SK-N-SH treated with all-trans-retinoic acid at 6 μM for 48 hours (cell line): ENCODE measurements around the gene ERP29.

Experiments used
- ATAC-seq: fragments of 200-7000 bp; cut with Tn5 transposase; 3 replicates; pipeline ENCODE4 v1.9.1; 2020; ENCODE audit warnings: mild to moderate bottlenecking, moderate library complexity
- ARNTL ChIP-seq: fragments of 450-650 bp; formaldehyde crosslinking; IDR thresholded peaks from 2 replicates; pipeline ENCODE4 v1.5.0; 2020; ENCODE audit warnings: low read depth, mild to moderate bottlenecking, moderate library complexity, borderline replicate concordance
- CSDC2 ChIP-seq: fragments of 250-450 bp; sonication (Bioruptor Pico); IDR thresholded peaks from 2 replicates; pipeline ENCODE4 v1.5.0; 2020; ENCODE audit warnings: mild to moderate bottlenecking, moderate library complexity
- CSRNP3 ChIP-seq: fragments of 250-450 bp; sonication (Bioruptor Pico); IDR thresholded peaks from 2 replicates; pipeline ENCODE4 v1.5.1; 2021; ENCODE audit warnings: mild to moderate bottlenecking, moderate library complexity
- ESRRG ChIP-seq: fragments of 250-450 bp; sonication (Bioruptor Pico); IDR thresholded peaks from 2 replicates; pipeline ENCODE4 v1.6.1; 2021; ENCODE audit warnings: mild to moderate bottlenecking
- GLIS3 ChIP-seq: fragments of 250-450 bp; sonication (Bioruptor Pico); IDR thresholded peaks from 2 replicates; pipeline ENCODE4 v1.5.0; 2020; ENCODE audit warnings: mild to moderate bottlenecking, moderate library complexity
- ISL1 ChIP-seq: fragments of 250-450 bp; sonication (Bioruptor Pico); IDR thresholded peaks from 2 replicates; pipeline ENCODE4 v2.1.2; 2022; ENCODE audit warnings: mild to moderate bottlenecking, moderate library complexity
- OSR1 ChIP-seq: fragments of 250-450 bp; sonication (Bioruptor Pico); IDR thresholded peaks from 2 replicates; pipeline ENCODE4 v1.8.0; 2022; ENCODE audit warnings: moderate library complexity, mild to moderate bottlenecking, inconsistent platforms
- PPARA ChIP-seq: fragments of 250-450 bp; sonication (Bioruptor Pico); IDR thresholded peaks from 2 replicates; pipeline ENCODE4 v1.5.0; 2020; ENCODE audit warnings: mild to moderate bottlenecking, borderline replicate concordance
- RARB ChIP-seq: fragments of 250-450 bp; sonication (Bioruptor Pico); IDR thresholded peaks from 2 replicates; pipeline ENCODE4 v1.8.0; 2021; ENCODE audit warnings: mild to moderate bottlenecking, moderate library complexity
- SNAI2 ChIP-seq: fragments of 250-450 bp; sonication (Bioruptor Pico); IDR thresholded peaks from 2 replicates; pipeline ENCODE4 v1.5.0; 2020; ENCODE audit warnings: mild to moderate bottlenecking, moderate library complexity
- TCF4 ChIP-seq: fragments of 250-450 bp; sonication (Bioruptor Pico); IDR thresholded peaks from 2 replicates; pipeline ENCODE4 v1.8.0; 2021; ENCODE audit warnings: mild to moderate bottlenecking, moderate library complexity, borderline replicate concordance
- TOX ChIP-seq: fragments of 250-450 bp; sonication (Bioruptor Pico); IDR thresholded peaks from 2 replicates; pipeline ENCODE4 v1.8.0; 2021; ENCODE audit warnings: mild to moderate bottlenecking, moderate library complexity, borderline replicate concordance
- TSHZ2 ChIP-seq: fragments of 250-450 bp; sonication (Bioruptor Pico); IDR thresholded peaks from 2 replicates; pipeline ENCODE4 v1.5.0; 2020; ENCODE audit warnings: mild to moderate bottlenecking, moderate library complexity
- ZC3H10 ChIP-seq: fragments of 250-450 bp; sonication (Bioruptor Pico); IDR thresholded peaks from 2 replicates; pipeline ENCODE4 v1.5.1; 2021; ENCODE audit warnings: mild to moderate bottlenecking, moderate library complexity
- ZFP3 ChIP-seq: fragments of 250-450 bp; sonication (Bioruptor Pico); IDR thresholded peaks from 2 replicates; pipeline ENCODE4 v1.5.0; 2020; ENCODE audit warnings: mild to moderate bottlenecking, moderate library complexity
- ZFP30 ChIP-seq: fragments of 450-650 bp; formaldehyde crosslinking; IDR thresholded peaks from 2 replicates; pipeline ENCODE4 v1.5.0; 2022; ENCODE audit warnings: mild to moderate bottlenecking, moderate library complexity
- ZNF565 ChIP-seq: fragments of 450-650 bp; formaldehyde crosslinking; conservative IDR thresholded peaks from 2 replicates; pipeline ENCODE4 v1.5.0; 2020; ENCODE audit warnings: low read depth, mild to moderate bottlenecking, moderate library complexity
- ZNF70 ChIP-seq: fragments of 450-650 bp; formaldehyde crosslinking; IDR thresholded peaks from 2 replicates; pipeline ENCODE4 v1.5.0; 2020; ENCODE audit warnings: mild to moderate bottlenecking, moderate library complexity
- ZNF8 ChIP-seq: fragments of 450-650 bp; formaldehyde crosslinking; IDR thresholded peaks from 2 replicates; pipeline ENCODE4 v1.5.0; 2020; ENCODE audit warnings: mild to moderate bottlenecking, moderate library complexity
- TF ChIP-seq, protein P1 (sequence below): fragments of 250-450 bp; sonication (Bioruptor Pico); IDR thresholded peaks from 2 replicates; pipeline ENCODE4 v1.8.0; 2020; ENCODE audit warnings: mild to moderate bottlenecking, moderate library complexity, borderline replicate concordance
- TF ChIP-seq, protein P2 (sequence below): fragments of 250-450 bp; sonication (Bioruptor Pico); IDR thresholded peaks from 2 replicates; pipeline ENCODE4 v1.8.0; 2021; ENCODE audit warnings: low read depth, mild to moderate bottlenecking, moderate library complexity, borderline replicate concordance

The ERP29 gene

GRCh38 chr12:111991535-111991934 lies 21.7 kb upstream of the ERP29 start (continued):
- no peak for TF ChIP-seq ARNTL (CRISPR knock-in tag)

DNA sequence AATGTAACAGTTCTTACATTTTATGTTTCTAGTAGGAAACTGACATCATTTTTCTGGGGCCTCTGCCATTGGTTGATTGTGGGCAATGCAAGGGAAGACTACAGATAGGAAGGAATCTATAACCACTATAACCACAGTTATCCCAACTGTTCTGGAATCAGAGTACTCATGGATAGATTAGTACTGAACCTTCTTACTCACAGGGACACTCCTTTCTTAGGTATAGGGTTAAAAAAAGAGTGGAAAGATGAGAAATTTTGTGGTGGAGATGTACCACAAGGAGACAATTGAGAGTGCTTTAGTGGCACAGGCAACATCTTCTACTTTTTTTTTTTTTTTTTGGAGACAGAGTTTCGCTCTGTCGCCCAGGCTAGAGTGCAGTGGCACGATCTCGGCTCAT lies 21.3 kb upstream of the ERP29 start:
- ATAC-seq: no peak; the same call in 2 of the 3 replicates
- no peak for TF ChIP-seq PPARA (CRISPR knock-in tag)
- no peak for TF ChIP-seq TSHZ2 (CRISPR knock-in tag)
- no peak for TF ChIP-seq ZFP3 (CRISPR knock-in tag)
- TF ChIP-seq OSR1: no peak
- no peak for TF ChIP-seq ZNF8
- no peak for TF ChIP-seq ZFP30 (CRISPR knock-in tag)
- TF ChIP-seq ZNF70 (CRISPR knock-in tag): no peak
- TF ChIP-seq, protein P1, sequence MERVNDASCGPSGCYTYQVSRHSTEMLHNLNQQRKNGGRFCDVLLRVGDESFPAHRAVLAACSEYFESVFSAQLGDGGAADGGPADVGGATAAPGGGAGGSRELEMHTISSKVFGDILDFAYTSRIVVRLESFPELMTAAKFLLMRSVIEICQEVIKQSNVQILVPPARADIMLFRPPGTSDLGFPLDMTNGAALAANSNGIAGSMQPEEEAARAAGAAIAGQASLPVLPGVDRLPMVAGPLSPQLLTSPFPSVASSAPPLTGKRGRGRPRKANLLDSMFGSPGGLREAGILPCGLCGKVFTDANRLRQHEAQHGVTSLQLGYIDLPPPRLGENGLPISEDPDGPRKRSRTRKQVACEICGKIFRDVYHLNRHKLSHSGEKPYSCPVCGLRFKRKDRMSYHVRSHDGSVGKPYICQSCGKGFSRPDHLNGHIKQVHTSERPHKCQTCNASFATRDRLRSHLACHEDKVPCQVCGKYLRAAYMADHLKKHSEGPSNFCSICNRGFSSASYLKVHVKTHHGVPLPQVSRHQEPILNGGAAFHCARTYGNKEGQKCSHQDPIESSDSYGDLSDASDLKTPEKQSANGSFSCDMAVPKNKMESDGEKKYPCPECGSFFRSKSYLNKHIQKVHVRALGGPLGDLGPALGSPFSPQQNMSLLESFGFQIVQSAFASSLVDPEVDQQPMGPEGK (CRISPR knock-in tag): no peak
- no peak for TF ChIP-seq ESRRG (CRISPR knock-in tag)
- no peak for TF ChIP-seq TOX
- TF ChIP-seq TCF4: no peak
- TF ChIP-seq CSRNP3 (CRISPR knock-in tag): no peak
- no peak for TF ChIP-seq GLIS3 (CRISPR knock-in tag)
- no peak for TF ChIP-seq RARB (CRISPR knock-in tag)
- no peak for TF ChIP-seq ZC3H10 (CRISPR knock-in tag)
- no peak for TF ChIP-seq SNAI2 (CRISPR knock-in tag)
- no peak for TF ChIP-seq ZNF565 (CRISPR knock-in tag)
- TF ChIP-seq, protein P2, sequence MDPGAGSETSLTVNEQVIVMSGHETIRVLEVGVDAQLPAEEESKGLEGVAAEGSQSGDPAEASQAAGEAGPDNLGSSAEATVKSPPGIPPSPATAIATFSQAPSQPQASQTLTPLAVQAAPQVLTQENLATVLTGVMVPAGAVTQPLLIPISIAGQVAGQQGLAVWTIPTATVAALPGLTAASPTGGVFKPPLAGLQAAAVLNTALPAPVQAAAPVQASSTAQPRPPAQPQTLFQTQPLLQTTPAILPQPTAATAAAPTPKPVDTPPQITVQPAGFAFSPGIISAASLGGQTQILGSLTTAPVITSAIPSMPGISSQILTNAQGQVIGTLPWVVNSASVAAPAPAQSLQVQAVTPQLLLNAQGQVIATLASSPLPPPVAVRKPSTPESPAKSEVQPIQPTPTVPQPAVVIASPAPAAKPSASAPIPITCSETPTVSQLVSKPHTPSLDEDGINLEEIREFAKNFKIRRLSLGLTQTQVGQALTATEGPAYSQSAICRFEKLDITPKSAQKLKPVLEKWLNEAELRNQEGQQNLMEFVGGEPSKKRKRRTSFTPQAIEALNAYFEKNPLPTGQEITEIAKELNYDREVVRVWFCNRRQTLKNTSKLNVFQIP (CRISPR knock-in tag): no peak
- no peak for TF ChIP-seq CSDC2 (CRISPR knock-in tag)

GRCh38 chr12:111992464-111992863 lies 20.8 kb upstream of the ERP29 start:
- TF ChIP-seq SNAI2 (CRISPR knock-in tag): no peak
- no peak for TF ChIP-seq ZFP3 (CRISPR knock-in tag)
- TF ChIP-seq ISL1 (CRISPR knock-in tag): no peak
- no peak for TF ChIP-seq TOX
- TF ChIP-seq TSHZ2 (CRISPR knock-in tag): no peak
- no peak for TF ChIP-seq OSR1
- no peak for TF ChIP-seq RARB (CRISPR knock-in tag)
- no peak for TF ChIP-seq ZNF565 (CRISPR knock-in tag)
- no peak for TF ChIP-seq CSDC2 (CRISPR knock-in tag)
- no peak for TF ChIP-seq ZNF70 (CRISPR knock-in tag)
- no peak for TF ChIP-seq GLIS3 (CRISPR knock-in tag)
- TF ChIP-seq ZNF8: no peak
- no peak for ATAC-seq
